Measurements from ENCODE around the gene DLX3. TPM values are rescaled to one million over a fixed set of nuclear protein-coding genes. Genes with fewer than 3 reads are reported as not detected.

Gene DLX3
- polyA plus RNA-seq, 3 donors: not detected

DNA sequence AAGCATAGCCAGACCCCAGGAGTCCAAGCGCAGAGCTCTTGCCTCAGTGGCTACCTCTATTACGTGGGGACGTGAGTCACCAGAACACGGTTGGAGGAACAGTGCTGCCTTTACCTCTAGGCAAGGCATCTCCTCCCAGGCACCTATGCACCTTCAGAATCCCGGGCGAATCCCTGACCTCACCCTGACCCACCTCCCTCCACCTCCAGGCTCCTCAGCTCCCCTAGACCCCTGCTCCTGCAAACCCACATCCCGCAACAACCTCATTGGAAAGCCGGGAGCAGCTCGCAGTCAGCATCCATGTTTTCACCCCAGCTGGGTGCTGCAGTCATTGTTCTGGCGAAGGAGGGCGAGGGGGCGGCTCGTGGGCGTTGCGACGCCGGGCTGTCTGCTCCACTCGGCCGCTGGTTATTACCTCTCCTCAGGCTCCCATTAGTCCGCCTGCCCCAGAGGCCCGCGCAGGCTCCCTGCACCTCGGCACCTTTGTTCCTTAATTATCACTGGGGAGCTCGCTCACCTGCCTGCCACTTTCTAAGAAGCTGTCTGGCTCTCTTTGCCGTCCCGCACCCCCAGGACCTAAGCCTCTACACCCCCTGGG, 50.7 kb downstream of the DLX3 start:
- Histone ChIP-seq H3K4me1 (ENCODE audit: control insufficient read depth in 1 of 2, insufficient read depth in 2 of 2, low read length in 2 of 2) (peaks cover 13 to 15% of the 10 kb centered on the region in 2 donors), H3K27me3 (ENCODE audit: control insufficient read depth in 2 of 2, insufficient read depth in 2 of 2, low read length in 2 of 2) (peaks cover 0 to 44% of the 10 kb centered on the region in 2 donors), H3K79me2 (ENCODE audit: insufficient read depth, low read length) (no peaks in the 10 kb centered on the region), H3K9ac (ENCODE audit: insufficient read depth, low read length, poor library complexity, severe bottlenecking) (no peak overlapping the region), H3K4me3 (replicated peaks in 1 of 3; ENCODE audit: low read depth in 2 of 3, low read length in 3 of 3) (no peak overlapping the region), H4K20me1 (ENCODE audit: insufficient read depth, low read length) (no peaks in the 10 kb centered on the region), H3K9me3 (replicated peaks in 1 of 2; ENCODE audit: control insufficient read depth in 1 of 2, insufficient read depth in 1 of 2, low read length in 2 of 2) (no peaks in the 10 kb centered on the region), H3K4me2 (replicated peaks; ENCODE audit: extremely low read depth, low read length, poor library complexity, severe bottlenecking) (no peak overlapping the region), H3K27ac (ENCODE audit: low read depth in 1 of 2, low read length in 2 of 2) (no peak overlapping the region), H3K36me3 (replicated peaks in 1 of 2; ENCODE audit: control insufficient read depth in 1 of 2, insufficient read depth in 2 of 2, low read length in 2 of 2) (no peaks in the 10 kb centered on the region), H2AFZ (ENCODE audit: insufficient read depth, low read depth, low read length, poor library complexity, severe bottlenecking) (no peak overlapping the region)
- intact Hi-C loops (cut with micrococcal nuclease): no loop called here
- Mint-ChIP-seq H3K36me3 (no peaks in the 10 kb centered on the region), H3K4me3 (peak overlapping the region in 1 of 2 donors; percentile 72), H3K27me3 (ENCODE audit: low read depth in 3 of 3) (peaks cover 49 to 58% (median 56%) of the 10 kb centered on the region in 3 donors), H3K4me1 (peaks cover 15% of the 10 kb centered on the region), H3K27ac (no peak overlapping the region), H3K9me3 (peaks cover 0 to 4% (median 0%) of the 10 kb centered on the region in 7 donors)
- TF ChIP-seq, protein P1, sequence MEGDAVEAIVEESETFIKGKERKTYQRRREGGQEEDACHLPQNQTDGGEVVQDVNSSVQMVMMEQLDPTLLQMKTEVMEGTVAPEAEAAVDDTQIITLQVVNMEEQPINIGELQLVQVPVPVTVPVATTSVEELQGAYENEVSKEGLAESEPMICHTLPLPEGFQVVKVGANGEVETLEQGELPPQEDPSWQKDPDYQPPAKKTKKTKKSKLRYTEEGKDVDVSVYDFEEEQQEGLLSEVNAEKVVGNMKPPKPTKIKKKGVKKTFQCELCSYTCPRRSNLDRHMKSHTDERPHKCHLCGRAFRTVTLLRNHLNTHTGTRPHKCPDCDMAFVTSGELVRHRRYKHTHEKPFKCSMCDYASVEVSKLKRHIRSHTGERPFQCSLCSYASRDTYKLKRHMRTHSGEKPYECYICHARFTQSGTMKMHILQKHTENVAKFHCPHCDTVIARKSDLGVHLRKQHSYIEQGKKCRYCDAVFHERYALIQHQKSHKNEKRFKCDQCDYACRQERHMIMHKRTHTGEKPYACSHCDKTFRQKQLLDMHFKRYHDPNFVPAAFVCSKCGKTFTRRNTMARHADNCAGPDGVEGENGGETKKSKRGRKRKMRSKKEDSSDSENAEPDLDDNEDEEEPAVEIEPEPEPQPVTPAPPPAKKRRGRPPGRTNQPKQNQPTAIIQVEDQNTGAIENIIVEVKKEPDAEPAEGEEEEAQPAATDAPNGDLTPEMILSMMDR (IDR thresholded peaks at IDR 0.05): no peak
- DNase-seq: no peak
- 35% methylated on average over 23 of the region's 26 CpGs for WGBS (ENCODE audit: insufficient coverage)

DNA sequence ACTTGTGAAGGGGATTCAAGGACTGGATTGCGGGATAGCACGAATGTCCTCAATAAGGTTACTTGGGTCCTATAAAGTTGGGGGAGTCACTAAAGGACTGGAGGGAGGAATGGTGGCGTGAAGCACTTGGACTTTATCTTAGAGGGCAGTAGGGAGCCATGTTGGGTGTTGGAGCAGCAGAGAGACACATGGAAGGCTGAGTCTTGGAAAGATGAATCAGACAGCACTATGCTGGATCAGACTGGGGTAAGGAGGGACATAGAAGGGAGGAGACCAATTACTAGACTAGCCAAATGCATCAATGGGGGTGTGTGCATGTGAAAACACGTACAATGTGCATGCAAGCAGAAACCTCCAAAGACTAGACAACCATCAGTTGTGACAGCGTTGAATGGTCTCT, 52.1 kb downstream of the DLX3 start:
- peaks cover 22 to 24% of the 10 kb centered on the region in 2 donors for H3K4me1 ChIP-seq (ENCODE audit: control insufficient read depth in 1 of 2, insufficient read depth in 2 of 2, low read length in 2 of 2)

More for the DNA sequence above, 52.1 kb downstream of the DLX3 start:
- DNase-seq: no peak
- Histone ChIP-seq H3K27ac (ENCODE audit: low read depth in 1 of 2, low read length in 2 of 2) (no peak overlapping the region), H3K9me3 (replicated peaks in 1 of 2; ENCODE audit: control insufficient read depth in 1 of 2, insufficient read depth in 1 of 2, low read length in 2 of 2) (no peaks in the 10 kb centered on the region), H3K36me3 (replicated peaks in 1 of 2; ENCODE audit: control insufficient read depth in 1 of 2, insufficient read depth in 2 of 2, low read length in 2 of 2) (no peaks in the 10 kb centered on the region), H4K20me1 (ENCODE audit: insufficient read depth, low read length) (no peaks in the 10 kb centered on the region), H2AFZ (ENCODE audit: insufficient read depth, low read depth, low read length, poor library complexity, severe bottlenecking) (no peak overlapping the region), H3K79me2 (ENCODE audit: insufficient read depth, low read length) (no peaks in the 10 kb centered on the region), H3K4me3 (replicated peaks in 1 of 3; ENCODE audit: low read depth in 2 of 3, low read length in 3 of 3) (no peak overlapping the region), H3K4me2 (replicated peaks; ENCODE audit: extremely low read depth, low read length, poor library complexity, severe bottlenecking) (no peak overlapping the region), H3K9ac (ENCODE audit: insufficient read depth, low read length, poor library complexity, severe bottlenecking) (no peak overlapping the region), H3K27me3 (ENCODE audit: control insufficient read depth in 2 of 2, insufficient read depth in 2 of 2, low read length in 2 of 2) (peaks cover 0 to 40% of the 10 kb centered on the region in 2 donors)
- TF ChIP-seq, protein P1 (IDR thresholded peaks at IDR 0.05): no peak
- intact Hi-C loops (cut with micrococcal nuclease): no loop called here
- peaks cover 0 to 4% (median 0%) of the 10 kb centered on the region in 7 donors for H3K9me3 Mint-ChIP-seq
- peaks cover 23% of the 10 kb centered on the region for H3K4me1 Mint-ChIP-seq
- WGBS (ENCODE audit: insufficient coverage): 100% methylated on average over 3 of the region's 5 CpGs
- no peak overlapping the region for H3K27ac Mint-ChIP-seq
- H3K36me3 Mint-ChIP-seq: no peaks in the 10 kb centered on the region
- no peak overlapping the region for H3K4me3 Mint-ChIP-seq
- H3K27me3 Mint-ChIP-seq (ENCODE audit: low read depth in 3 of 3): peaks cover 38 to 55% (median 50%) of the 10 kb centered on the region in 3 donors
